Effector CD4-positive, alpha-beta T cell (primary cell): ENCODE measurements around the gene MED31.
"Not testable (repeated sequence)": the region's sequence is repeated elsewhere in the genome, so short reads cannot be mapped to it uniquely, and the experiment has no call there.

Experiments used
- DNase-seq: peaks from one replicate; pipeline ENCODE4 v3.0.0-alpha.2; 2020

The MED31 gene

DNA sequence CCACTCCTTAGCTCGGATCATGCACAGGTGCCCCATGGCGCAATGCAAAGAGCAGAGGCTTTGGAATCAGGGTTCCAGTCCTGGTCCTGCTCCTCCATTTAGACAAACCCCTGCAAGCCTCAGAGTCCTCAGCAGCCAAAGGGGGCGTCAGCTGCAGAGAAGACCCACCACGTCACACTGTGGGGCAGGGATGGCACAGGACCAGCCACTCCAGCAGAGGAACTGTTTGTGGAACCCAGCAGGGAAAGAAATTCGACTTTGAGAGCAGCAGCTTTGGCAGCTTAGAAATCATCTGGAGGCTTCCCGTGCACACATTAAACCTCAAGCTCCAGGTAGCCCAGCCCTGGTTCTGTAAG, 25.4 kb upstream of the MED31 start:
- no peak for DNase-seq

DNA sequence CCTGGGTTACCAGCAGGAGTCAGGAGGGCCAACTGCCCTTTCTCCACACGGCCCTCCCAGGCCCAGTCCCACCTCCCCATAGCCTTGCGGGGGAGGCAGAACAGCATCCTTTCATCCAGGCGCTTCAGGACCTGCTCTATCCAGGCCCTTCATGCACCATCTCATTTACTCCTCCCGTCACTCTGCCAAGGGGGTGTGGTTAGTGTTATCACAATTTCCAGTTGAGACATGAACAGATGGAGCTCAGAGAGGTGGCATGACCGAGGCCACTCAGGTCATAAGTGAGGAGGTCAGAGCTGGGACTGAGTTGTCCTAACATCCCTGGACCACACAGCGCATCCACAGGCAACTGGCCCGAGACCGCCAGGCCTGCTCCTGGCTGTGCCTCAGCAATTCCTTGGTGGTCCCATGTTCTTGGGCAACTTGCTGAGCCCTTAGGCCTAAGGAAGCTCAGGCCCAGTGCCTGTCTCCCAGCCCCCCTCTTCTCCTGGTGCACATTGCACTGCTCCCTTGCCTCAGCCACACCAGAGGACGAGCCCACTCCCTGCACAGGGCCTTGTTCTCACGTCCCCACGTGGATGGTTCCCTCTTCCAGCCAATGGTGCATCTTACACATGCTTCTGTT, 23.9 kb upstream of the MED31 start:
- no peak for DNase-seq

DNA sequence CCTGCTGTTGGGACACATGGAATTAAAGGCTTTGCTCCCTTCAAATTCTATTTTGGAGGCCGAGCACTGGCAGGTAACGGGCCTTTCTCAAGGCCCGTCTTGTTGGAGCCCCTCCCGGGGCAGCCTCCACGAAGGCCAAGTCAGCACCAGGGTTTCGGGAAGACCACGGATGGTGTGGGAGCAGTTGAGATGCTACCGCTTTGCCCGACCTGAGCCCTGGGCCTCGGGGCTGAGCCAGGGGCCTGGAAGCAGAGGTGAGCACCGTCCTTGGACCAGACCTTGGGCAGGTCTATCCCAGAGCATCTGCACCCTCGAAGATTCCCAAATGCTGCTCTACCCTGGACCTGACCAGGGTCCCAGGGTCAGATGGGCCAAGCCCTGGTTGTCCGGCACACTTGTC, 23.2 kb upstream of the MED31 start:
- DNase-seq = no peak

- DNase-seq = no peak
Measured at GRCh38 chr17:6671431-6671830, 20.0 kb upstream of the MED31 start.

- DNase-seq = no peak
Measured at GRCh38 chr17:6670999-6671398, 19.6 kb upstream of the MED31 start.

DNA sequence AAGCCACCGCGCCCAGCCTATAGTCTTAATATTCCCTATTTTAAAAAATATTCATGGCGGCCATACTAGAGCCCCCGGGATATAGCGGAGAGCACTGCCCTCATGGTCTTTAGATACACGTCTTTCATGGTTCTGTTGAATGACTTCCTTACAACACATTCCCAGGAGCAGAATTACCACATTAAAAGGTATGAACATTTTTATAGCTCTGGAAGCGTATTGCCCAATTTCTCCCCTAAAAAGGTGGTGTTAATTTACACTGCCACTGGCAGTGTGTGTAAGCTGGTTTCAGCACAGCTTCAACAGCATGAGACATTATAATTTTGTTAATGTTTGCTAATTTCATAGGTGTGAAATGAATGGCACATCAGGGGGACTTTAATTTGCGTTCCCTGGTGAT, 19.2 kb upstream of the MED31 start:
- DNase-seq = no peak

DNA sequence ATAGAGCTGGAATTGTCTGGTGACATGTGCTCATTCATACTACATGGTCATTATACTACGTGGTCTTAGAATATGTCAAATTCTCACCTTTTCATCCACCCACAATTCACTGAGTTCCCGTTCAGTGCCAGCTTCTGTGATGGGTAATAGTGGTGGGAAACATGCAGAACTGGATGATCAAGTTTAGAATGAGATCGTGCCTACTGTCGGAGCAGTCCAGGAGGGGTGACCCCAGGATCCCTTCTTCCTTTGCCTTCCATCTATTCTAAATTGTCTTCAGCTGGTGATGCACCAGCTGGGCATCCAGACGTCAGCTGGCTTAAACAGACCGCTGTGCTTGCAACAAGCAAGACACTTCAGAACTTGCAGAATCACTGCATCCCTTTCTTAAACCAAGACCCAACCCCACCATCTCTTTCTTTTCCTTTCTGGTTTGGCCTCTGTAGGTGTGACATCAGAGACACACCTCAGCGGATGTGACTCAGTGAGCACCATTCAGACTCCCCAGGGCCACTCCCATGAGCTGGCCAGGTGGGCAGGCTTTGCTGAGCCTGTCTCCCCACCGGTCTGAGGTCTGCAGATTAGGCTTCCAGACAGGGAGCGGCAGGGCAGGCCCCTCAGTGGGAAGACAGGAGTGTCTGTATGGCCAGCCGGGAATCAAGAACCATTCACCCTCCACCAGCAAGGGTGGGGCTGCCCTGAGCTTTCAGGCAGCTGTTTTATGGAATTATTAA, 18.2 kb upstream of the MED31 start:
- no peak for DNase-seq

DNA sequence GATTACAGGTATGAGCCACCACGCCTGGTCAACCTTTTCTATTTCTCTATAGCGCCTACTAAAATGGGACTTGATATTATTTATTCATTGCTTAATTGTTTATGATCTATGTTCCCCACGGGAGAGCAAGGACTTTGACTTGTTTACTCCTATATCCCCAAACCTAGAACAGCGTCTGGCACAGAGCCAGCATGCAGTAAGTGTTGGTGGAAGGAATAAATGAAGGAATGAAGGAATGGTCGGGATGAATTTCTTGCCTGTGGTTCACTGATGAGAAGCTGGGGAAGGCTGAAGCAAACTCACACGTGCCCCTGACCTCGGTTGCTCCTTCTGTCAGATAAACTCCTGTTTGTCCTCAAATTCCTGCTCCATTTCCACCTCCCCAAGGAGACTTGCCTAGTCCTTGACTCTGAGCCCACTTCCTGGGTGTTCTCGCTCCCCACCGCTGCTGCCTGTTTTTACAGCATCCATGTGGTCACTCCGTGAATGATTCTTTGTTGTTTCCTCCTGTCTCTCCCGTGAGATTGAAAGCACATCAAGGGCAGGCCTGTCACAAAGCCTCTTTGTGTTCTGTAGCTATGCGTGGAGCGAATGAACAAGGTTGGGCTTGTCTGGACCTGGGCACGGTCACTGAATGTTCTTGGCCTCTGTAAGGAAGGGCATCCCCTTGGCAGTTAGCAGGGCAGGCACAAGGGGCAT, 17.5 kb upstream of the MED31 start:
- no peak for DNase-seq

DNA sequence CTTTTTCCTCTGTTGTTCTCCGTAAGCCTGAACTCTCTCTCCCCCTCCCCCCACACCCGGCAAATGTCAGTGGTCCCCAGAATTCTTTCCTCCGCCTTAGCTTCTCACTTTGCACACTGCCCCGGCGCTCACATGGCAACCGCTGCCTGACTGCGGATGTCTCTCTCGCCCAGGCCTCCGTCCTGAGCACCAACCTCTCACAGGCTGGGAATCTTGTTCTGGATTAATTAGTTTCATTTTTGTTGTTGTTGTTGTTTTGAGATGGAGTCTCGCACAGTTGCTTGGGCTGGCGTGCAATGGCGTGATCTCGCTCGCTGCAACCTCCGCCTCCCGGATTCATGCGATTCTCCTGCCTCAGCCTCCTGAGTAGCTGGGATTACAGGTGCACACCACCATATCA, 16.8 kb upstream of the MED31 start:
- DNase-seq = no peak

- no peak for DNase-seq
Measured at GRCh38 chr17:6667516-6667915, 16.1 kb upstream of the MED31 start.

GRCh38 chr17:6666557-6666956, 15.2 kb upstream of the MED31 start:
- no peak for DNase-seq

- DNase-seq = peak; percentile 11
Measured at GRCh38 chr17:6666077-6666521, 14.7 kb upstream of the MED31 start.

- not testable (repeated sequence) for DNase-seq
Measured at GRCh38 chr17:6663200-6663599, 11.8 kb upstream of the MED31 start.

DNA sequence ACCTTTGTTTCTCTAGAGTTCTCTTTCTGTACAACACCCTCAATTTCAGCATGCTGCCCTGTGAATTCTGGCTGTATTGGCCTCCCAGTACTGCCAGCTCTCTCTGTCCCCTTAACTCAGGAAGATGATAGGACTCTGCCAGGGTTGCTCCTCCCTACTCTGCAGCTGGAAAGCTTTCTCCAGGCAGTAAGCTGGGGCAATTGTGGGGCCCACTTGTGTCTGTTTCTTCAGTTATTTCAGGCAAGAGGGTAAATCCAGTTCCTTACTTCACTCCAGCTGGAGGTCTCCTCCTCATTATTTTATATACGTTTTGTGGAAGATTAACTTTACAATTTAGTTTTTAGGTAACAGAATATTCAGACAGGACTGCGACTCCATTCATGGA, 10.1 kb upstream of the MED31 start:
- DNase-seq = no peak

DNA sequence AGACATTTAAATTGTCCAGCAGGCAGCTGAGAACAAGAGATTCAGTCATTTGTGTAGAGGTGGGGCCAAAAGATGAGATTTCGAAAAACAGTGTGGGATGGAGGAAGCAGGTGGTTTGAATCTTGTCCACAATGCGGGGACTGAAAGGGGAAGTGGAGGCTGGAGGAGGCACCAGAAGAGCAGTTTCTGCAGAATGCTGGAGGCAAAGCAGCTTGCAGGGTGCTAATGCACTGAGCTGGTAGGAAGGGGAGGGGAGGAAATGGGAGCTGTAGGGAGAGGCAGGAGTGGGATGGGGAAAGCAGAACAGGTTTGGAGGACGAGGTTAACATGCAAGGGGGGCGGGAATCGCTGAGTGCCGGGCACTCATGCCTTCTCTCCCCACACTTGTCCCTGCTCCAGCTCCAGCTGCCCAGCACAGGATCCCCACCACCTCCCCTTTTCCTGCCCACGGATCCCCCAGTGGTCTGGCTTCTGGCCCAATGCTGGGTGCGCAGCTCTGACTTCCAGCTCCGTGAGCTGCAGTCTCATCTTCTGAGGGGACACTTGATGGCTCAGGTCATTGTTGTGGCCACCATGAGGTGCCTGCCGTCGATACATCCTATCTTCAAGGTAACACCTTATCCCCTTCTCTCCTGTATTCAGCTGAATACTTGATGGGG, 9.5 kb upstream of the MED31 start:
- no peak for DNase-seq

- DNase-seq = no peak
Measured at GRCh38 chr17:6660101-6660500, 8.7 kb upstream of the MED31 start.

DNA sequence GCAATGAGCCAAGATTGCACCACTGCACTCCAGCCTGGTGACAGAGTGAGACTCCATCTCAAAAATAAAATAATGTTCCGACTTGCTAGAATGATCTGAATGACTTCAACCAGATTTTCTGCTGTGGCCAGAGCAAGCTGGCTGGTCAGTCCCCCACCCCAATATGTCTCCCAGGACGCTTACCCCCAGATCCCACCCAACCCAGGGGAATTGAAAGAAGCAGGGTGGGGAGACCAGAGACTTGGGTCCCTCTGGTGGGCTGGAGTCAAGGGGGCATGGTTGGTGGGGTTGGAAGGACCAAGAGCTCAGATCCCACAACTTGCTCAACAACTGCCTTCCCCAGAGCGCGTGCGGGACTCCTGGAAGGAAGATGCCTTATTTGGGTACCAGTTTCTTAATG, 7.0 kb upstream of the MED31 start:
- not testable (repeated sequence) for DNase-seq

- no peak for DNase-seq
Measured at GRCh38 chr17:6657633-6658287, 6.4 kb upstream of the MED31 start.

GRCh38 chr17:6656797-6657632, 5.6 kb upstream of the MED31 start:
- DNase-seq = peak; percentile 55

DNA sequence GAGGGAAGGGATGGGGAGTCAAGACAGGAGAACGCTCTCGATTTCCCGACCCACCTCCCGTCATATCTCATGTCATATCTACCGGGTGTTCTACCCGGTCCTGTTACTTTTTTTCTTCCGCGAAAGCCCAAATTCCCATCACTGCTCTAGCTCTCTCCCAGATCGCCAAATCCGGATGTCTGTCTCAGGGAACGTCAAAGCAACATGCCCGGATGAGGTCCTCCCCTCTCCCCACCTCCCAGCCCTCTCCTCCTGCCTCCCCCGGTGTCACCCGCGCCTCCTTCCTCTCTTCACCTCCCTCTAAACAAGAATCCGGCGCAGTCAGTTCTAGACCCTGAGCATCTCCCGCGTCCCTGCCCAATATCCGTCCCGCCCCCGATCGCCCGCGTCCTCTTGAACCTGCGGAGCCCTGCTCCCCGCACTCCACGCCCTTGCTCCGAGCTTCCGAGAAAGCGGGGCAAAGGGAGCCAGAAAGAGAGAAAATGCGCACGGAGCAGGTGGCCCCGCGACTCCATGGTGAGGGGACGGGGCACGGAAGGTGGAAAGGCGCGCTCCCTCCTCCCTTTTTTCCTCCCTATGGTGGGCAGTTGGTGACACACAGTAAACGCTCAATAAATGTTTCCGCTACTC, 4.4 kb upstream of the MED31 start:
- DNase-seq = not testable (repeated sequence)

- no peak for DNase-seq
Measured at GRCh38 chr17:6654841-6655731, 3.7 kb upstream of the MED31 start.
